GM12891 (cell line): ENCODE data around the gene CDH13.

Source experiments
- DNase-seq: peaks from one replicate; pipeline ENCODE4 v3.0.0; 2011; ENCODE audit warnings: low spot score; ENCODE audit not compliant: insufficient read length
- FAIRE-seq: peaks from 2 replicates; lab custom pipeline; 2011; peaks lifted over from hg19 to GRCh38; lab: Jason Lieb, UNC
- PAX5 ChIP-seq: IDR thresholded peaks from 2 replicates; pipeline ENCODE4 v1.6.1; 2011; ENCODE audit warnings: low read length, moderate library complexity, mild to moderate bottlenecking; ENCODE audit not compliant: insufficient read depth, severe bottlenecking
- POLR2A ChIP-seq: IDR thresholded peaks from 2 replicates; pipeline ENCODE4 v1.6.1; 2011; ENCODE audit warnings: low read depth, low read length, control low read depth
- POLR2AphosphoS5 ChIP-seq: IDR thresholded peaks from 2 replicates; pipeline ENCODE4 v1.6.1; 2011; ENCODE audit warnings: low read depth, low read length, control low read depth
- POU2F2 ChIP-seq: IDR thresholded peaks from 2 replicates; pipeline ENCODE4 v1.6.1; 2011; ENCODE audit warnings: low read depth, mild to moderate bottlenecking, control low read depth, low read length, moderate library complexity
- SPI1 ChIP-seq: IDR thresholded peaks from 2 replicates; pipeline ENCODE4 v1.6.1; 2011; ENCODE audit warnings: low read depth, low read length, control low read depth
- TAF1 ChIP-seq: IDR thresholded peaks from 2 replicates; pipeline ENCODE4 v1.6.1; 2011; ENCODE audit warnings: low read depth, low read length, control low read depth

CDH13 gene

DNA sequence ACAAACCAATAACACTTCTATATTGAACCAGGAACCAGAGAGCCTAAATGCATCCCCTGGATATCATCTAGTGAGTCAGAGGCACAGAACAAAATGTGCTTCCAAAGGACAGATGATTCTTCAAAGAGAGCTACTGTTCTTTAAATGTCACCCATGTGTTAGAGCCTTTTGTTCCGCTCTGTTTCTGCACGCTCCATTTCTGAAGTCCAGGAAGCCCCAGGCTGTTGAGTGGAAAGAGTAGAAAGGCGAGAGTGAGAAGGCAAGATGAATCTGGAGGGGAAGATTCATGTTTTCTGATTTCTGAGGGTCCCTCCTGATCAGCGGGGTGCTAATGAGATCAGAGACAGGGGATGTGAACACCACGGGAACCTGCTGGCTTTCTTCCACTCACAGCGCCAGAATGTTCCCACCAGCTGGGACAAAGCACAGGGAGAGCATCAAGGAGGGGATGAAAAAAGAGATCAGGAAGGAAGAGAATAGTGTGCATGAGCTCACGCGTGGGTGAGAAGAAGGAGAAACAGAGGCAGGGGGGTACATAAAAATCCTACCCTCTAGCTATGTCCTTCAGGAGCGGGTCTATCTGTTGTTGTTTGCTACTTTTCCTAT, 621.1 kb downstream of the CDH13 start:
- TF ChIP-seq PAX5 (no peak), POLR2AphosphoS5 (no peak), TAF1 (no peak), POLR2A (no peak), POU2F2 (no peak), SPI1 (no peak)

DNA sequence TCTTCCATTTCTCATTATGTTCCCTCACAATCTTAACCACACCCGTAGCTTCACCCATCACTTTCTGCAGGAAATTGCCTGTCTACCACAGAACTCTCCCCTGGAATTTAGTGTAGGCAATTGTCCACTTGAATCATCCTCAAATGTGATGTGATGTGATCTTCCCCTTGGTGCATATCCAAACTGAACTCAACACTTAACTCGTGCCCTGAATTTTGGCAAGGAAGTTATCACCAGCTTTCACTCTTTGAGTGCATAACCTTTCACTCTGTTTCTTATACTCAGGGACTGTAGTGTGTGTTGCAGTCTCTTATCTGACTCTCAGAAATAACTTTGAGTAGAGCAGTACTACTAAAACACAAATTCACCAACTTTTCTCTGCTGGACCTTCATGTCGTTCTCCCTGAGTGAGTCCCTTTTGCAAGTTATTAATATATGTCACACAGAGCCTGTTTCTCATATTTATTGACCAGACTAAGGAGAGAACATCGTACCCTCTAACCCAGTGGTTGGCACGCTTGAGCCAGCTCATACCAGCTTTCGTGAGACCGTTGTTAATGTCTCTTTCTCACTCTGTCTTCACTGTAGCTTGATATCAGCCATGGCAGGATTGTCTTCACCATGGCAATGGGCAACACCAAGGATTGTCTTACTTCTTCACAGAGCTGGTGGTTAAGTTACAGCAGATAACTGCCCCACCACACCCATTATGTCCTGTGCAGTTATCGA, 622.1 kb downstream of the CDH13 start:
- TF ChIP-seq TAF1, result no peak
- TF ChIP-seq POLR2A, result no peak
- no peak for DNase-seq
- no peak for FAIRE-seq

More for the DNA sequence above, 621.1 kb downstream of the CDH13 start:
- DNase-seq (no peak), FAIRE-seq (no peak)

DNA sequence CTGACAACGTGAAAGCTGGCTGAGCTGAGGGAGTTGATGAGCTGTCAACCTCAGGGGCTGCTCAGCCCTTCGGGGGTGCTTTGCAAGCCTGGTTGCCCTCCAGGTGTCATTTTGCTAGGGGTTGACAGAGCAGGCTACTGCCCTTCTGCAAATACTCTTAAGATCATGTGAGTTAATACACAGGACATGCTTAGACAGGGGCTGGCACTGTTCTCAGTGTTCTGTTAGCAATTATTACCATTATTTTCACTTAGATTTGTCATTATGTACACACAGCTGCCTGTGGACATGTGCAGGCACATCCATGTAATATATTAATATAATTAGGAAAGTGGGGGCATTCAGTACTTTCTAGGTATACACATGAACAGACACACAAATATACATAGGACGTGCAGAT, 626.8 kb downstream of the CDH13 start:
- DNase-seq, result no peak
- no peak for FAIRE-seq
- TF ChIP-seq TAF1, result no peak
- no peak for TF ChIP-seq PAX5
- no peak for TF ChIP-seq POU2F2
- TF ChIP-seq POLR2A, result no peak
- TF ChIP-seq POLR2AphosphoS5, result no peak
- TF ChIP-seq SPI1, result no peak

DNA sequence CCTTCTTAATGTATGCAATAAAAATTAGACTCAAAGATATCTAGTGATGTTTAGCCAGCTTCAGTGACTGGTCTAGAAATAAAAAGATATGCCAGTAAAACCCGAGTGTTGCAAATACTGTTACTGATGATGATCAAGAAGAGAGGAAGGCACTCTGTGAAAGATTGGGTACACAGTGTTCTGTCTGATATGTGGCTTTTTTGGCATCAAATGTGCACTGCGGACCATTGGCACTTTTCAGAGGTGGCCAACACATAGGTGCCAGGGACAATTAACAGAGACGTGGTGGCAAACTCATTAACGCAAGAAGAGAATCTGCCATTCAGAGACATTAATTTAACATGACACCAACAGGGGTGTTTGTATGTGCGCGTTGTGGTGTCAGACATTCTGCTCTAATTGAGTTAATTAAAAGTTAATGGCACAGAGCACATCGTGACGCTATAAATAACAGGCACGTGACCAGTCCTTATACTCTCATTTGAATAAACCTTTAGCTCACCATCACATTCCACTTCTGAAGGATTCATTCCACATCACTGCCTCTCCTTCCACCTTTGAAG, 631.7 kb downstream of the CDH13 start:
- FAIRE-seq (no peak), DNase-seq (no peak)
- no peak for TF ChIP-seq PAX5
- no peak for TF ChIP-seq TAF1
- no peak for TF ChIP-seq POLR2AphosphoS5
- no peak for TF ChIP-seq POLR2A
- TF ChIP-seq POU2F2, result no peak
- no peak for TF ChIP-seq SPI1

DNA sequence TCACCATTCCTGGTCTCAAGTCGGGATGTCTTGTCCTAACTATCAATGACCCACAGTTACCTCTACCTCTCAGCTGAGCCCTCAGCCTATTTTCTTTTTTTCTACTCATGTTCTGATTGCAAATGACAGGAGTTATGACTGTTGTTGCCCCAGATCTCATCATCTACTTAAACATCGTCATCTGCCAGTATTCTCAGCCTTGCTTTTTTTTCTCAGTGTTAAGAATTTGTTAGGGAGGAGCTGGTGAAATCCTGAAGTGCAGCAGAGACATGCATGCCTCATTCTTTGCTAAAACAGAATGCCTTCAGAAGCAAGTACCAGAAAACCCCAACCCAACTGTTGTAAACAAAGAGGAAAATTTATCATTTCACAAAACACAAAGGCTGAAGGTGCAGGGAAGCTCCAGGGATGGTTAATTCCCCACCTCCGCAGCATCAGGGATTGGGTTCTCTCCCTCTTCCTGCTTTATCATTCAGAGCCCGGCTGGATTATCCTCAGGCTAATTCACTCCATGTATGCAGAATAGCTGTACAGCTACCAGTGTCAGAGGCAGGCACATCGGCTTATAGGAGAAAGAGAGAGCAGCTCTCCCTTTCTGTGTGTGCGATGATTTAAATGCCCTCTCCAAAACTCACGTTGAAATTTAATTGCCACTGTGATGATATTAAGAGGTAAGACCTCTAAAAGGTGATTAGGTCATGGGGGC, 640.2 kb downstream of the CDH13 start:
- no peak for DNase-seq
- TF ChIP-seq SPI1 (no peak), POLR2AphosphoS5 (no peak), POLR2A (no peak), TAF1 (no peak), PAX5 (no peak), POU2F2 (no peak)
- FAIRE-seq, result no peak

DNA sequence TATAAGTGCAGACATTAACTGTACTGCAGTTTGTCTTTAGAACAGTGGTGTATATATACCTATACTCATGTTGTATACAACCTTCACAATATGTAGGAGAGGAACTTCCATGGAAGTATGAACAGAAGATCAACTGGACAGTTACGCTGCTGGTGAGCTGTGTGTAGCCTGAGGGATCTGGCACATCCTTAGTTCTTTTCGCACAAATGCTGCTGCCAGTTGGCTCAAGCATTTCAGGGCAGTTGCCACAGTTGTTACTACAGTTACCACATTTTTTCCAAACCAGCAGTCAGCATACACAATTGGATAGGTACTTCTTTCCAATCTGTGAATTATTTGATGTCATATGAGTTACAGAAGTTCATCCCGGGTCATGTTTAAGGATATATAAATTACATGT, 641.4 kb downstream of the CDH13 start:
- FAIRE-seq (no peak), DNase-seq (no peak)
- no peak for TF ChIP-seq SPI1
- no peak for TF ChIP-seq PAX5
- TF ChIP-seq POLR2A, result no peak
- no peak for TF ChIP-seq POLR2AphosphoS5
- TF ChIP-seq TAF1, result no peak

DNA sequence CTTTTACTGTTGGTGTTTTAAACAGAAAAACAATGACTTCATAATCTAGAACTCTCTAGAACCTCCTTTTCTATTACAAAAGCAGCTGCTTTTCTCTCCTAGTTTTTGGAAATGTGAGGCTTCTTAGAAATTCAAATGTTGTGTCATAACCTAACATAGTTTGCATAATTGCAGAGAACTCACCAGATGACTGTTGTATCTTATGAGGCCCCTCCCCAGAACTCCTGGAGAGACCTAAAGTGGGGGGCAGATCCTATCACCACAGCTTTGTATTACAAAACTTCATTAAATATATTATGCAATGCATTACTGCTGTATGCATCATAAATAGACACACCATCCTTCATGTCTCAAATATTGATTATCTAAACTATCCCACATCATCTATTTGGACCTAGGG, 642.3 kb downstream of the CDH13 start:
- FAIRE-seq (no peak), DNase-seq (no peak)
- TF ChIP-seq POLR2A, result no peak
- TF ChIP-seq POU2F2, result no peak
- no peak for TF ChIP-seq SPI1
- TF ChIP-seq PAX5, result no peak
- no peak for TF ChIP-seq TAF1
- no peak for TF ChIP-seq POLR2AphosphoS5

DNA sequence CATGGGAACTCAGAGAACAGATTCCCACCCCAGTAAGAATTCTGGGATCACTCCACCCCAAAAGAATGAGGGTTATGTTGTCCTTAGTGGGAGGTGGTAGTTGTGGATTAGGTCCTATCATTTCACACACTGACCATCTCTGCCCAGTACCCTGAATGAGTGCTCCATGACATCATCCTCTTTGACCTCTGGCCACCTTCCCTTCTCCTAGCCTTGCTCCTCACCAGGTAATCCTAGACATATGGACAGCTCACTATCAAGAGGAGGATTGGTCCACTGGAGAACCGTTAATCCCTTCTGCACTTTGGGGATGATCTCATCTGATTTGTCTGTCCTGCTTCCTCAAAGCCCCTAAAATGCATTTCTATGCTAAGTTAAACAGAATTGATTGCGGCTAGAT, 642.8 kb downstream of the CDH13 start:
- FAIRE-seq (no peak), DNase-seq (no peak)
- TF ChIP-seq POU2F2, result no peak
- no peak for TF ChIP-seq SPI1
- no peak for TF ChIP-seq POLR2AphosphoS5
- no peak for TF ChIP-seq PAX5
- no peak for TF ChIP-seq TAF1
- no peak for TF ChIP-seq POLR2A

DNA sequence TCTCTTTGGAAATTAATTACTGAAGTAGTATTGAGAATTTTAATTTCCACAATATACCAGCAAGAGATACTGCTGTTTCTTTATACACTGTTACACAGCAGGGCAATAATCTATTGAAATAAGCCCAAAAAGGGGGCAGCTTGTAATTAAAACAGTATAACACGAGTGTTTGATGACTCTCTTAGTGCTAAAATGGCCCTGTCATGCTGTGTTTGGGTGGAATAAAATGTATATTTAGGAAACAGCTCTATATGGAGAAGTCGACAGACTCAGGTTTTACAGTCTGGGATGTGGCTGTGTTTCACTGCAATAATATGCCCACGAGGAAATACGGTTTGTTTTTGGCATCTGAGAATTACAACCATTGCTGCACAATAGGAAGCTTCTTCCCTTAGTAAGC, 643.3 kb downstream of the CDH13 start:
- FAIRE-seq, result no peak
- no peak for DNase-seq
- TF ChIP-seq POU2F2 (no peak), POLR2AphosphoS5 (no peak), TAF1 (no peak)
